C4-2B (cell line): ENCODE results near the gene RANBP17.

Source experiments
- H3K27ac ChIP-seq: fragments of 450-650 bp; 2 replicates; pipeline ENCODE4 v1.5.1; 2017
- CTCF ChIP-seq: fragments of 450-650 bp; conservative IDR thresholded peaks from 2 replicates; pipeline ENCODE4 v1.5.1; 2017; ENCODE audit warnings: mild to moderate bottlenecking
- ZFX ChIP-seq: fragments of 450-650 bp; IDR thresholded peaks from 2 replicates; pipeline ENCODE4 v1.6.1; 2017

RANBP17 gene

DNA sequence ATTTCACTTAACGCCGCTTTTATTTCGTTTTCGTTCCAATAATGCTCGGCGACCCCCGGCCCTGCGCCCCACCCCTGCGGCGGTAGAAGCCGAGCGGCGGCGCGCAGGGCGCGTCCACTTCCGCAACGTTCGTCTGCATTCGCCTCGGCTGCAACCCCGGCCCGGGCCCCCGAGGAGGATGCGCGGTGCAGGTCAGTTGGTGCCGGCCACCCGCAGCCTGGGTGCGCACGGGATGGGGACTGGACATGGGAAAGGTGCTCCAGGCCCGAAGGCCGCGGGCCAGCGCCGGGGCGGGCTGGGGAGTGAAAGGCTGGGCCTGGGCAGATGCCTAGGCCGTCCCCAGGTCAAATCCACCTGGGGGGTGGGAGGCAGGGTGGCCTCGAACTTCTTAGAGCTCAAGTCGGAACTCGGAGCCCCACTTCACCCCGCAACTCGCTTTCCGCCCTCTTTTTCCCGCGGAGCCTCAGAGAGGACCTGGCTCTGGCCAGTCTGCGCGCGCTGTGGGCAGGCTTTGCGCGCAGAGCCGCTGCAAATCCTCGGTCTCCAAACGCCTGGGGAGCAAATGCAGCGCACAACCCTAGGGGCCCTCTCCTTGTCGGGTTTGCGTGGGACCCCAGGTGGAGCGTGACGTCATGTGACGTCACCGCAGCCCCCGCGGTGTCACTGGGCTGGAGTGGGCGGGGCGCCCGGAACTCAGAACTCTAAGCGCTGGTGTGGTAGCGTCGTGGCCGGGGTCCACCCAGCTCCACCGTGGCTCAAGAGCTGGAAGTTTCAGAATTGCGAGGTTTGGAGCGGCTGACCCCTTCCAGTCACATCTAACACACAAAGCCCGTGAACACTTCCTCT is 450.5 kb downstream of the RANBP17 start:
- no peak for TF ChIP-seq CTCF
- TF ChIP-seq ZFX, result no peak
- no peak overlapping the region for H3K27ac ChIP-seq

- TF ChIP-seq CTCF (no peak), ZFX (no peak)
- H3K27ac ChIP-seq, result no peak overlapping the region
Measured at GRCh38 chr5:171313481-171314206, 451.8 kb downstream of the RANBP17 start.

GRCh38 chr5:171314728-171315385 is 453.0 kb downstream of the RANBP17 start:
- no peak for TF ChIP-seq CTCF
- H3K27ac ChIP-seq, result no peak overlapping the region

- no peak for TF ChIP-seq ZFX
- no peak for TF ChIP-seq CTCF
- H3K27ac ChIP-seq, result no peak overlapping the region
Measured at GRCh38 chr5:171315386-171315891, 453.6 kb downstream of the RANBP17 start.

GRCh38 chr5:171315925-171316257 is 454.1 kb downstream of the RANBP17 start:
- TF ChIP-seq CTCF (no peak), ZFX (no peak)
- no peak overlapping the region for H3K27ac ChIP-seq

DNA sequence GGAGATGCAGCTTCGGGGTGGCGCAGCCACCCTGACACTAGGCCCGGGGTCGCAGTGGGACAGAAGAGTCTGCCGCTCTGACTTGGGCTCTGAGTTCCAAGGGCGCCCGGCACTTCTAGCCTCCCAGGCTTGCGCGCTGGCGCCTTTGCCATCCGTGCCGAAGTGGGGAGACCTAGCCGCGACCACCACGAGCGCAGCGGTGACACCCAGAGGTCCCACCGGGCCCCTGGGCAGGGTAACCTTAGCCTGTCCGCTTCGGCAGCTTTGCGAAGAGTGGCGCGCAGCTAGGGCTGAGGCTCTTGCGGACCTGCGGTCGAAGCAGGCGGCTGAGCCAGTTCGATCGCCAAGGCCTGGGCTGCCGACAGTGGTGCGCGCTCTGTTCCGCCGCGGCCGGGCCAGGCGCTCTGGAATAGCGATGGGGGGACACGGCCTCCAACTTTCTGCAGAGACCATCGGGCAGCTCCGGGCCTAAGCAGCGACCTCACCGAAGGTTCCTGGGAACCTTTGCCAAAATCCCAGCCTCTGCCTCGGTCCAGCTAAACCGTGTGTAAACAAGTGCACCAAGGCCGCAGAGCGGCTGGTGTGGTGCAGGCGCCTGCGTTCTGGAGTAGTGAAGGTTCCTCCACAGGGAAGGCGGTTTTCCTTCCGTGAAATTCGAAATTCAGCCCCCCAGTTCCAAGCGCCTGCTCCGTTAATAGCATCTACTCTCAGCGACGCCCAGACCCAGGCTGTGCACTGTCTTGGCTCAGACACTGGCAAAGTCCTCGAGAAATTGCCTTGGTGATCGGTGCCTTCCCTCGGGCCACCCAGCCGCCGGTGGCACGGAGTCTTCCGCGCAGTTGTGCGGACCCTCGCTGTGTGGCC is 454.7 kb downstream of the RANBP17 start:
- no peak for TF ChIP-seq CTCF
- TF ChIP-seq ZFX, result no peak
- no peak overlapping the region for H3K27ac ChIP-seq
